GM18508 (cell line): ENCODE data around the gene CPA2.
"Not testable (repeated sequence)": the region's sequence is repeated elsewhere in the genome, so short reads cannot be mapped to it uniquely, and the experiment has no call there.

Source experiments
- ATAC-seq: cut with Tn5 transposase; IDR thresholded peaks from one replicate; pipeline ENCODE4 v1.9.1; 2021; ENCODE audit warnings: moderate number of reproducible peaks; ENCODE audit not compliant: insufficient read depth, unreplicated experiment

Gene CPA2

GRCh38 chr7:130249626-130250025, 17.0 kb upstream of the CPA2 start:
- not testable (repeated sequence) for ATAC-seq

GRCh38 chr7:130254555-130254954, 12.1 kb upstream of the CPA2 start:
- ATAC-seq: no peak

- no peak for ATAC-seq
Observed at GRCh38 chr7:130256704-130257103, 10.0 kb upstream of the CPA2 start.

GRCh38 chr7:130258494-130259078, 8.1 kb upstream of the CPA2 start:
- no peak for ATAC-seq

GRCh38 chr7:130262448-130262847, 4.2 kb upstream of the CPA2 start:
- ATAC-seq: no peak

GRCh38 chr7:130263130-130263529, 3.5 kb upstream of the CPA2 start:
- ATAC-seq: no peak

GRCh38 chr7:130266961-130267321, 278 bp downstream of the CPA2 start:
- ATAC-seq: no peak

- ATAC-seq: no peak
Observed at GRCh38 chr7:130268463-130269317, 2.0 kb downstream of the CPA2 start.

- no peak for ATAC-seq
Observed at GRCh38 chr7:130269318-130269694, 2.6 kb downstream of the CPA2 start.

- ATAC-seq: no peak
Observed at GRCh38 chr7:130270947-130271800, 4.5 kb downstream of the CPA2 start.

- ATAC-seq: no peak
Observed at GRCh38 chr7:130272381-130273080, 5.9 kb downstream of the CPA2 start.

GRCh38 chr7:130273081-130273932, 6.6 kb downstream of the CPA2 start:
- no peak for ATAC-seq

GRCh38 chr7:130273933-130274255, 7.2 kb downstream of the CPA2 start:
- no peak for ATAC-seq

- no peak for ATAC-seq
Observed at GRCh38 chr7:130274296-130274695, 7.6 kb downstream of the CPA2 start.

GRCh38 chr7:130274983-130275591, 8.4 kb downstream of the CPA2 start:
- no peak for ATAC-seq

GRCh38 chr7:130275826-130276297, 9.2 kb downstream of the CPA2 start:
- no peak for ATAC-seq

GRCh38 chr7:130276796-130277762, 10.4 kb downstream of the CPA2 start:
- ATAC-seq: no peak
